A549 (cell line): ENCODE data around the gene EPYC.

Source experiments
- CTCF ChIP-seq: fragments of >200 bp; sonication (Bioruptor Twin); formaldehyde crosslinking; IDR thresholded peaks from 3 replicates; pipeline ENCODE4 v1.5.1; 2016
- ELK1 ChIP-seq: fragments of 150-350 bp; IDR thresholded peaks from 2 replicates; pipeline ENCODE4 v1.6.1; 2014; ENCODE audit warnings: low read depth, mild to moderate bottlenecking, low read length
- EP300 ChIP-seq, 2 experiments: fragments of >200 bp; sonication (Bioruptor Twin); formaldehyde crosslinking; IDR thresholded peaks; 2 replicates in 1 of 2; 3 replicates in 1 of 2; pipeline ENCODE4 v1.6.1; 2016 to 2017
- JUN ChIP-seq, 2 experiments: fragments of >200 bp; sonication (Bioruptor Twin); formaldehyde crosslinking; IDR thresholded peaks; 2 replicates in 1 of 2; 3 replicates in 1 of 2; pipeline ENCODE4 v1.6.1; 2016 to 2017
- JUNB ChIP-seq: fragments of >200 bp; sonication (Bioruptor Twin); formaldehyde crosslinking; IDR thresholded peaks from 2 replicates; pipeline ENCODE4 v1.6.1; 2016
- NPAS2 ChIP-seq: fragments of 250-450 bp; sonication (Bioruptor Pico); IDR thresholded peaks from 2 replicates; pipeline ENCODE4 v1.8.0; 2022; ENCODE audit warnings: mild to moderate bottlenecking, moderate library complexity, borderline replicate concordance
- POLR2A ChIP-seq: IDR thresholded peaks from 2 replicates; pipeline ENCODE4 v1.6.1; 2012; ENCODE audit warnings: mild to moderate bottlenecking, low read length
- TP53 ChIP-seq: fragments of 250-450 bp; sonication (Bioruptor Pico); IDR thresholded peaks from 2 replicates; pipeline ENCODE4 v1.5.0; 2021; ENCODE audit warnings: mild to moderate bottlenecking, moderate library complexity
- ZC3H11A ChIP-seq: fragments of 450-650 bp; IDR thresholded peaks from 2 replicates; pipeline ENCODE4 v1.6.1; 2014; ENCODE audit warnings: antibody characterized with exemption, mild to moderate bottlenecking

GRCh38 chr12:91009319-91009950 lies 4.7 kb upstream of the EPYC start:
- TF ChIP-seq ELK1 (no peak), NPAS2 (no peak), EP300 (IDR thresholded peaks at IDR 0.05) (no peak), CTCF (no peak), ZC3H11A (no peak), POLR2A (no peak), JUN (IDR thresholded peaks at IDR 0.05) (no peak), JUNB (no peak), TP53 (no peak)
